Panc1 (cell line): Measurements from ENCODE around the gene HAL.

Experiments
- TF ChIP-seq, protein P1 (sequence below), 2 experiments: IDR thresholded peaks; 2 replicates each; pipeline ENCODE4 v1.6.1; 2011 to 2012; ENCODE audit warnings: low read depth in 2 of 2, control low read depth in 1 of 2, low read length in 1 of 2, mild to moderate bottlenecking in 1 of 2, moderate library complexity in 1 of 2; ENCODE audit not compliant: insufficient read depth in 1 of 2
- TF ChIP-seq, protein P2 (sequence below): fragments of 450-650 bp; IDR thresholded peaks from 2 replicates; pipeline ENCODE4 v1.5.1; 2017; ENCODE audit warnings: mild to moderate bottlenecking

DNA sequence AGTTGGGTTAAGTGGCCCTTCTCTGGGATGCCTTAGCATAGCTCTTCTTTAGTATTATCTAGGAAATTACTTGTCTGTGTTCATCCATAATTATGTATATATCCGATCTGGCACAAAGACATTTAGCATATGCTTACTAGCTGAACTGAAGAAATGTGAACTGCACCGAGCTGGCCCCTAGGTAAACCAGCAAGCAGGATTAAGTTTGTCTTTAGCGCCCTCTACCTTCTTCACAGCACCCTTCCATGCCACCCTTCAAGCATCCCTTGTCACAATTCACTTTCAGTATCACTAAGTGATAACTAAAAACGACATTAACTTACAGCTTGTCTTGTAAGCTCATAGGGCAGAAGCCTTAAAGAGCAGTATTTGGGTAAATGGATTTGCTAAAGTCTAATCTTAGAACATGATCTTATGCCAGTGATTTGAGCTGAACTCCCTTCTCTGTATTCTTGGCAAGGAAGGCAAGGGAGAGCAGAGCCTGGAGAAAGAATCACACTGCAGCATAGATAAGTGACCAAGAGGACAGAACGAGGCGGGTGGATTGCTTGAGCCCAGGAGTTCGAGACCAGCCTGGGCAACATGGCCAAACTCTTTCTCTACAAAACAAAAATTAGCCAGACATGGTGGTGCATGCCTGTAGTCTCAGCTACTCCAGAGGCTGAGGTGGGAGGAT lies 2.6 kb upstream of the HAL start:
- TF ChIP-seq, protein P1, sequence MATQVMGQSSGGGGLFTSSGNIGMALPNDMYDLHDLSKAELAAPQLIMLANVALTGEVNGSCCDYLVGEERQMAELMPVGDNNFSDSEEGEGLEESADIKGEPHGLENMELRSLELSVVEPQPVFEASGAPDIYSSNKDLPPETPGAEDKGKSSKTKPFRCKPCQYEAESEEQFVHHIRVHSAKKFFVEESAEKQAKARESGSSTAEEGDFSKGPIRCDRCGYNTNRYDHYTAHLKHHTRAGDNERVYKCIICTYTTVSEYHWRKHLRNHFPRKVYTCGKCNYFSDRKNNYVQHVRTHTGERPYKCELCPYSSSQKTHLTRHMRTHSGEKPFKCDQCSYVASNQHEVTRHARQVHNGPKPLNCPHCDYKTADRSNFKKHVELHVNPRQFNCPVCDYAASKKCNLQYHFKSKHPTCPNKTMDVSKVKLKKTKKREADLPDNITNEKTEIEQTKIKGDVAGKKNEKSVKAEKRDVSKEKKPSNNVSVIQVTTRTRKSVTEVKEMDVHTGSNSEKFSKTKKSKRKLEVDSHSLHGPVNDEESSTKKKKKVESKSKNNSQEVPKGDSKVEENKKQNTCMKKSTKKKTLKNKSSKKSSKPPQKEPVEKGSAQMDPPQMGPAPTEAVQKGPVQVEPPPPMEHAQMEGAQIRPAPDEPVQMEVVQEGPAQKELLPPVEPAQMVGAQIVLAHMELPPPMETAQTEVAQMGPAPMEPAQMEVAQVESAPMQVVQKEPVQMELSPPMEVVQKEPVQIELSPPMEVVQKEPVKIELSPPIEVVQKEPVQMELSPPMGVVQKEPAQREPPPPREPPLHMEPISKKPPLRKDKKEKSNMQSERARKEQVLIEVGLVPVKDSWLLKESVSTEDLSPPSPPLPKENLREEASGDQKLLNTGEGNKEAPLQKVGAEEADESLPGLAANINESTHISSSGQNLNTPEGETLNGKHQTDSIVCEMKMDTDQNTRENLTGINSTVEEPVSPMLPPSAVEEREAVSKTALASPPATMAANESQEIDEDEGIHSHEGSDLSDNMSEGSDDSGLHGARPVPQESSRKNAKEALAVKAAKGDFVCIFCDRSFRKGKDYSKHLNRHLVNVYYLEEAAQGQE (IDR thresholded peaks at IDR 0.05; ENCODE audit: insufficient read depth in 1 of 2, low read depth in 2 of 2, low read length in 1 of 2), result no peak
- TF ChIP-seq, protein P2, sequence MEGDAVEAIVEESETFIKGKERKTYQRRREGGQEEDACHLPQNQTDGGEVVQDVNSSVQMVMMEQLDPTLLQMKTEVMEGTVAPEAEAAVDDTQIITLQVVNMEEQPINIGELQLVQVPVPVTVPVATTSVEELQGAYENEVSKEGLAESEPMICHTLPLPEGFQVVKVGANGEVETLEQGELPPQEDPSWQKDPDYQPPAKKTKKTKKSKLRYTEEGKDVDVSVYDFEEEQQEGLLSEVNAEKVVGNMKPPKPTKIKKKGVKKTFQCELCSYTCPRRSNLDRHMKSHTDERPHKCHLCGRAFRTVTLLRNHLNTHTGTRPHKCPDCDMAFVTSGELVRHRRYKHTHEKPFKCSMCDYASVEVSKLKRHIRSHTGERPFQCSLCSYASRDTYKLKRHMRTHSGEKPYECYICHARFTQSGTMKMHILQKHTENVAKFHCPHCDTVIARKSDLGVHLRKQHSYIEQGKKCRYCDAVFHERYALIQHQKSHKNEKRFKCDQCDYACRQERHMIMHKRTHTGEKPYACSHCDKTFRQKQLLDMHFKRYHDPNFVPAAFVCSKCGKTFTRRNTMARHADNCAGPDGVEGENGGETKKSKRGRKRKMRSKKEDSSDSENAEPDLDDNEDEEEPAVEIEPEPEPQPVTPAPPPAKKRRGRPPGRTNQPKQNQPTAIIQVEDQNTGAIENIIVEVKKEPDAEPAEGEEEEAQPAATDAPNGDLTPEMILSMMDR, result peak; percentile 77
